HEK293 (cell line): Measurements from ENCODE around the gene C2CD2L.

Experiments used
- CTCF ChIA-PET: fragments of 350-600 bp; formaldehyde crosslinking; extraction: SDS; loops from one replicate; lab custom pipeline; 2021; ENCODE audit warnings: antibody characterized with exemption; lab: Yijun Ruan, JAX
- POLR2A ChIA-PET: fragments of 300-600 bp; formaldehyde crosslinking; extraction: SDS; loops from one replicate; lab custom pipeline; 2020; ENCODE audit warnings: antibody characterized with exemption, inconsistent platforms; lab: Yijun Ruan, JAX
- H3K27ac ChIP-seq: fragments of 200-500 bp; sonication (Bioruptor generic); 2 replicates; pipeline ENCODE4 v1.5.1; 2014; ENCODE audit warnings: low read depth, low read length, control low read depth, inconsistent platforms; ENCODE audit errors: extremely low read depth
- H3K36me3 ChIP-seq, 2 experiments: fragments of 200-500 bp in 1 of 2; sonication (Bioruptor generic) in 1 of 2; 1 replicate in 1 of 2; 2 replicates in 1 of 2; pipeline ENCODE4 v1.5.1; 2014 to 2017; ENCODE audit warnings: inconsistent platforms in 2 of 2, low read length in 2 of 2; ENCODE audit not compliant: control insufficient read depth in 2 of 2, insufficient read depth in 1 of 2
- H3K4me1 ChIP-seq: fragments of 200-500 bp; sonication (Bioruptor generic); 2 replicates; pipeline ENCODE4 v1.5.1; 2014; ENCODE audit warnings: mild to moderate bottlenecking, low read length, inconsistent platforms; ENCODE audit not compliant: control insufficient read depth, insufficient read depth
- H3K4me3 ChIP-seq: 2 replicates; pipeline ENCODE4 v1.5.1; 2011; ENCODE audit warnings: low read depth, mild to moderate bottlenecking, control low read depth, low read length, moderate library complexity
- H3K9me3 ChIP-seq: fragments of 200-500 bp; sonication (Bioruptor generic); 2 replicates; pipeline ENCODE4 v1.5.1; 2014; ENCODE audit warnings: low read depth, low read length, inconsistent platforms; ENCODE audit not compliant: control insufficient read depth, insufficient read depth
- CTCF ChIP-seq: fragments of 450-650 bp; formaldehyde crosslinking; IDR thresholded peaks from 2 replicates; pipeline ENCODE4 v1.5.1; 2016; ENCODE audit warnings: missing biosample characterization, missing genetic modification characterization
- HOXC10 ChIP-seq: sonication (generic); formaldehyde crosslinking; IDR thresholded peaks from 2 replicates; pipeline ENCODE4 v1.8.1; 2023; ENCODE audit warnings: mild to moderate bottlenecking, missing genetic modification reagents
- PRDM1 ChIP-seq: fragments of 450-650 bp; formaldehyde crosslinking; IDR thresholded peaks from 2 replicates; pipeline ENCODE4; 2016; ENCODE audit warnings: missing biosample characterization, missing genetic modification characterization
- SALL2 ChIP-seq: fragments of 450-650 bp; formaldehyde crosslinking; IDR thresholded peaks from 2 replicates; pipeline ENCODE4 v1.5.0; 2017; ENCODE audit warnings: missing biosample characterization, mild to moderate bottlenecking, missing genetic modification characterization, borderline replicate concordance
- ZBTB44 ChIP-seq: fragments of 450-650 bp; IDR thresholded peaks from 2 replicates; pipeline ENCODE4 v1.5.1; 2018; ENCODE audit warnings: missing biosample characterization, mild to moderate bottlenecking, missing genetic modification characterization
- ZBTB48 ChIP-seq: fragments of 450-650 bp; formaldehyde crosslinking; IDR thresholded peaks from 2 replicates; pipeline ENCODE4 v1.5.1; 2016; ENCODE audit warnings: missing biosample characterization, missing genetic modification characterization
- ZFP69B ChIP-seq: fragments of 450-650 bp; formaldehyde crosslinking; IDR thresholded peaks from 2 replicates; pipeline ENCODE4 v1.5.1; 2016; ENCODE audit warnings: missing biosample characterization, missing genetic modification characterization
- ZNF248 ChIP-seq: fragments of 450-650 bp; formaldehyde crosslinking; IDR thresholded peaks from 2 replicates; pipeline ENCODE4 v1.5.1; 2017; ENCODE audit warnings: missing biosample characterization, missing genetic modification characterization
- ZNF302 ChIP-seq: fragments of 450-650 bp; formaldehyde crosslinking; IDR thresholded peaks from 2 replicates; pipeline ENCODE4 v1.5.1; 2016; ENCODE audit warnings: missing biosample characterization, missing genetic modification characterization, low read depth
- ZNF335 ChIP-seq: fragments of 450-650 bp; formaldehyde crosslinking; conservative IDR thresholded peaks from 2 replicates; pipeline ENCODE4 v1.5.1; 2016; ENCODE audit warnings: missing biosample characterization, missing genetic modification characterization
- ZNF341 ChIP-seq: fragments of 450-650 bp; formaldehyde crosslinking; IDR thresholded peaks from 2 replicates; pipeline ENCODE4; 2016; ENCODE audit warnings: low read depth, missing biosample characterization, missing genetic modification characterization
- ZNF426 ChIP-seq: fragments of 450-650 bp; formaldehyde crosslinking; IDR thresholded peaks from 2 replicates; pipeline ENCODE4 v1.5.1; 2017; ENCODE audit warnings: missing biosample characterization, missing genetic modification characterization, mild to moderate bottlenecking, inconsistent platforms, moderate library complexity
- ZNF433 ChIP-seq: fragments of 450-650 bp; formaldehyde crosslinking; IDR thresholded peaks from 2 replicates; pipeline ENCODE4 v1.5.1; 2016; ENCODE audit warnings: missing biosample characterization, missing genetic modification characterization, low read depth
- ZNF501 ChIP-seq: fragments of 450-650 bp; formaldehyde crosslinking; IDR thresholded peaks from 2 replicates; pipeline ENCODE4 v1.5.1; 2016; ENCODE audit warnings: missing biosample characterization, missing genetic modification characterization
- ZNF521 ChIP-seq: fragments of 450-650 bp; formaldehyde crosslinking; IDR thresholded peaks from 2 replicates; pipeline ENCODE4 v1.5.1; 2017; ENCODE audit warnings: missing biosample characterization, mild to moderate bottlenecking, missing genetic modification characterization
- ZNF76 ChIP-seq: fragments of 450-650 bp; formaldehyde crosslinking; IDR thresholded peaks from 2 replicates; pipeline ENCODE4; 2016; ENCODE audit warnings: low read depth, missing biosample characterization, missing genetic modification characterization, borderline replicate concordance
- ZNF777 ChIP-seq: fragments of 450-650 bp; formaldehyde crosslinking; IDR thresholded peaks from 2 replicates; pipeline ENCODE4 v1.5.1; 2017; ENCODE audit warnings: missing biosample characterization, missing genetic modification characterization, borderline replicate concordance
- ZNF785 ChIP-seq: fragments of 450-650 bp; formaldehyde crosslinking; IDR thresholded peaks from 2 replicates; pipeline ENCODE4 v1.5.1; 2016; ENCODE audit warnings: missing biosample characterization, missing genetic modification characterization
- ZNF791 ChIP-seq: fragments of 450-650 bp; formaldehyde crosslinking; IDR thresholded peaks from 2 replicates; pipeline ENCODE4 v1.5.1; 2016; ENCODE audit warnings: missing biosample characterization, missing genetic modification characterization
- TF ChIP-seq, protein P1 (sequence below): fragments of 450-650 bp; formaldehyde crosslinking; IDR thresholded peaks from 2 replicates; pipeline ENCODE4 v1.5.1; 2016; ENCODE audit warnings: missing biosample characterization, missing genetic modification characterization
- TF ChIP-seq, protein P2 (sequence below): fragments of 450-650 bp; formaldehyde crosslinking; IDR thresholded peaks from 2 replicates; pipeline ENCODE4 v1.5.1; 2016; ENCODE audit warnings: missing biosample characterization, missing genetic modification characterization
- TF ChIP-seq, protein P3 (sequence below): fragments of 450-650 bp; formaldehyde crosslinking; IDR thresholded peaks from 2 replicates; pipeline ENCODE4 v1.5.1; 2016; ENCODE audit warnings: missing biosample characterization, missing genetic modification characterization

C2CD2L gene

DNA sequence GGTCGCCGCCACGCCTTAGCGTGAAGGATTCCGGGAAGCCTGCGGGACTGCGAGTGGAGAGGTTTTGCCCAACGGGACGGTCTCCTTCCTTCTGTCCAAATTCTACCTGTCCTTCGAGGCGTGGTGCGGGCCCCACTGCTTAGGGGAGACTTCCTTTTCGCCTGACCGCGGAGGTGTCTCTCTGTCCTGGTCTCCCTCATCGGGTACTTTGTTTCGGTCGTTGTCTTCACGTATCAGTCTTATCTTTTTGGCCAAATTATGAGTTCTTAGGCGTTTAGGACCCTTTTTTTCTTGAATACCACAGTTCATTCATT, 14.6 kb downstream of the C2CD2L start:
- CTCF ChIA-PET, result interaction anchor here (0.7 to 3.2 kb wide), 5 partner anchors 12 to 434 kb away, joined by 3 to 18 read pairs (median 3); no protein-coding TSS in a partner anchor
- peaks cover 3 to 20% of the 10 kb centered on the region in 2 experiments; a peak in 2 of 3 replicates for H3K36me3 ChIP-seq
- H3K27ac ChIP-seq, result peak overlapping the region; percentile 21; the same call in 1 of the 2 replicates
- TF ChIP-seq, protein P1, sequence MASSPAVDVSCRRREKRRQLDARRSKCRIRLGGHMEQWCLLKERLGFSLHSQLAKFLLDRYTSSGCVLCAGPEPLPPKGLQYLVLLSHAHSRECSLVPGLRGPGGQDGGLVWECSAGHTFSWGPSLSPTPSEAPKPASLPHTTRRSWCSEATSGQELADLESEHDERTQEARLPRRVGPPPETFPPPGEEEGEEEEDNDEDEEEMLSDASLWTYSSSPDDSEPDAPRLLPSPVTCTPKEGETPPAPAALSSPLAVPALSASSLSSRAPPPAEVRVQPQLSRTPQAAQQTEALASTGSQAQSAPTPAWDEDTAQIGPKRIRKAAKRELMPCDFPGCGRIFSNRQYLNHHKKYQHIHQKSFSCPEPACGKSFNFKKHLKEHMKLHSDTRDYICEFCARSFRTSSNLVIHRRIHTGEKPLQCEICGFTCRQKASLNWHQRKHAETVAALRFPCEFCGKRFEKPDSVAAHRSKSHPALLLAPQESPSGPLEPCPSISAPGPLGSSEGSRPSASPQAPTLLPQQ (tag by site-specific recombination), result peak; percentile 78
- TF ChIP-seq ZFP69B (peak; percentile 67), ZNF341 (tag by site-specific recombination) (peak; percentile 17; the same call in 1 of the 2 replicates), ZNF76 (tag by site-specific recombination) (0 out of 2 replicates have a peak, but pooled peaks have one; percentile 77), ZNF248 (no peak), ZNF433 (tag by site-specific recombination) (no peak), ZNF335 (peak; percentile 79)
- TF ChIP-seq, protein P2, sequence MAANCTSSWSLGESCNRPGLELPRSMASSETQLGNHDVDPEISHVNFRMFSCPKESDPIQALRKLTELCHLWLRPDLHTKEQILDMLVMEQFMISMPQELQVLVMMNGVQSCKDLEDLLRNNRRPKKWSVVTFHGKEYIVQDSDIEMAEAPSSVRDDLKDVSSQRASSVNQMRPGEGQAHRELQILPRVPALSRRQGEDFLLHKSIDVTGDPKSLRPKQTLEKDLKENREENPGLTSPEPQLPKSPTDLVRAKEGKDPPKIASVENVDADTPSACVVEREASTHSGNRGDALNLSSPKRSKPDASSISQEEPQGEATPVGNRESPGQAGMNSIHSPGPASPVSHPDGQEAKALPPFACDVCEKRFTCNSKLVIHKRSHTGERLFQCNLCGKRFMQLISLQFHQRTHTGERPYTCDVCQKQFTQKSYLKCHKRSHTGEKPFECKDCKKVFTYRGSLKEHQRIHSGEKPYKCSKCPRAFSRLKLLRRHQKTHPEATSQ (tag by site-specific recombination), result 0 out of 2 replicates have a peak, but pooled peaks have one; percentile 18
- POLR2A ChIA-PET, result interaction anchor here (0.8 to 3.6 kb wide), 19 partner anchors 10 to 260 kb away, joined by 3 to 51 read pairs (median 5); partner anchors contain the start of genes C2CD2L, CENATAC, DPAGT1 and HMBS
- peak overlapping the region; percentile 62 for H3K4me3 ChIP-seq
- peaks cover 4% of the 10 kb centered on the region; the same call in 1 of the 2 replicates for H3K4me1 ChIP-seq
- no peaks in the 10 kb centered on the region for H3K9me3 ChIP-seq

DNA sequence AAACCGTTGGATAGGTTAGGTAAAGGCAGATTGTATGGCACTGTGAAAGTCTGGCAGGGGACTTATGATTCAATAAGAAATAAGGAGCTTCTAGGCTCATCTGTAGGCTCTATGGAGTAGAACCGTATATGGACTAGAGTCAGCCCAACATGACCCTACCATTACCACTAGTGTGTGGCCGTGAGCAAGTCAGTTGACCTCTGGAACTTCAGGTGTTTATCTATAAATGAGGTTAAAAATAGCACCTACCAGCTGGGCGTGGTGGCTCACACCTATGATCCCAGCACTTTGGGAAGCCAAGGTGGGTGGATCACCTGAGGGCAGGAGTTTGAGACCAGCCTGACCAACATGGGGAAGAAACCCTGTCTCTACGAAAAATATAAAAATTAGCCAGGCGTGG, 18.7 kb downstream of the C2CD2L start:
- H3K4me1 ChIP-seq, result peaks cover 4% of the 10 kb centered on the region; the same call in 1 of the 2 replicates
- TF ChIP-seq ZBTB48 (tag by site-specific recombination), result no peak
- TF ChIP-seq, protein P3, sequence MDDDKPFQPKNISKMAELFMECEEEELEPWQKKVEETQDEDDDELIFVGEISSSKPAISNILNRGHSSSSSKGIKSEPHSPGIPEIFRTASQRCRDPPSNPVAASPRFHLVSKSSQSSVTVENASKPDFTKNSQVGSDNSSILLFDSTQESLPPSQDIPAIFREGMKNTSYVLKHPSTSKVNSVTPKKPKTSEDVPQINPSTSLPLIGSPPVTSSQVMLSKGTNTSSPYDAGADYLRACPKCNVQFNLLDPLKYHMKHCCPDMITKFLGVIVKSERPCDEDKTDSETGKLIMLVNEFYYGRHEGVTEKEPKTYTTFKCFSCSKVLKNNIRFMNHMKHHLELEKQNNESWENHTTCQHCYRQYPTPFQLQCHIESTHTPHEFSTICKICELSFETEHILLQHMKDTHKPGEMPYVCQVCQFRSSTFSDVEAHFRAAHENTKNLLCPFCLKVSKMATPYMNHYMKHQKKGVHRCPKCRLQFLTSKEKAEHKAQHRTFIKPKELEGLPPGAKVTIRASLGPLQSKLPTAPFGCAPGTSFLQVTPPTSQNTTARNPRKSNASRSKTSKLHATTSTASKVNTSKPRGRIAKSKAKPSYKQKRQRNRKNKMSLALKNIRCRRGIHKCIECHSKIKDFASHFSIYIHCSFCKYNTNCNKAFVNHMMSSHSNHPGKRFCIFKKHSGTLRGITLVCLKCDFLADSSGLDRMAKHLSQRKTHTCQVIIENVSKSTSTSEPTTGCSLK (tag by site-specific recombination), result no peak
- no peaks in the 10 kb centered on the region for H3K9me3 ChIP-seq
- H3K4me3 ChIP-seq, result no peak overlapping the region
- no peak overlapping the region for H3K27ac ChIP-seq
- peaks cover 10 to 22% of the 10 kb centered on the region in 2 experiments; a peak in 2 of 3 replicates for H3K36me3 ChIP-seq
- ChIA-PET POLR2A (no interaction called here), CTCF (interaction anchor here (0.6 to 0.8 kb wide), 2 partner anchors 40 to 198 kb away, joined by 3 to 5 read pairs; no protein-coding TSS in a partner anchor)

GRCh38 chr11:119126675-119127268, 19.6 kb downstream of the C2CD2L start:
- no peak overlapping the region for H3K27ac ChIP-seq
- no peak overlapping the region for H3K4me3 ChIP-seq
- ChIA-PET CTCF (interaction anchor here (0.6 kb wide), 2 partner anchors 39 to 1381 kb away, joined by 3 to 5 read pairs; no protein-coding TSS in a partner anchor), POLR2A (interaction anchor here (0.5 to 1.0 kb wide), 4 partner anchors 24 to 1043 kb away, joined by 3 to 5 read pairs (median 4); partner anchors contain the start of gene DPAGT1)
- H3K4me1 ChIP-seq, result peaks cover 4% of the 10 kb centered on the region; the same call in 1 of the 2 replicates
- no peaks in the 10 kb centered on the region for H3K9me3 ChIP-seq
- peaks cover 14 to 32% of the 10 kb centered on the region in 2 experiments; a peak in 2 of 3 replicates for H3K36me3 ChIP-seq
- TF ChIP-seq CTCF (tag by site-specific recombination), result no peak
- no peak for TF ChIP-seq ZNF785 (tag by site-specific recombination)
- no peak for TF ChIP-seq ZNF501
- no peak for TF ChIP-seq HOXC10 (CRISPR knock-in tag)
- peak; percentile 60 for TF ChIP-seq PRDM1 (tag by site-specific recombination)
- TF ChIP-seq ZNF521, result no peak
- no peak for TF ChIP-seq ZNF302 (tag by site-specific recombination)
- TF ChIP-seq ZBTB44 (tag by site-specific recombination), result no peak
- no peak for TF ChIP-seq SALL2 (tag by site-specific recombination)
- no peak for TF ChIP-seq ZNF426 (tag by site-specific recombination)
- no peak for TF ChIP-seq ZNF777 (tag by site-specific recombination)
- TF ChIP-seq ZNF791 (tag by site-specific recombination), result no peak
